Body of pancreas (tissue), 4 donors: Measurements from ENCODE around the gene FBXL4.

Experiments
- CTCF ChIP-seq, 7 experiments: fragments of 450-650 bp in 4 of 7; fragments of 200-600 bp in 3 of 7; sonication (generic) in 3 of 7; IDR thresholded peaks; one replicate each; pipeline ENCODE4 v1.5.1; 2016 to 2019; ENCODE audit warnings: antibody characterized with exemption in 7 of 7
- POLR2A ChIP-seq, 3 donors: fragments of 450-650 bp; IDR thresholded peaks; one replicate each; pipeline ENCODE4 v1.6.1; 2016; ENCODE audit warnings: antibody characterized with exemption in 3 of 3, mild to moderate bottlenecking in 2 of 3

GRCh38 chr6:98967616-98968015 lies 19.9 kb upstream of the FBXL4 start:
- TF ChIP-seq CTCF (IDR thresholded peaks at IDR 0.05): no peak
- no peak for TF ChIP-seq POLR2A (IDR thresholded peaks at IDR 0.05)
